Glomerular endothelial cell (primary cell): ENCODE data around the gene FAM107A. TPM values are rescaled to one million over a fixed set of nuclear protein-coding genes. Genes with fewer than 3 reads are reported as not detected.

Experiments
- DNase-seq: peaks from one replicate; pipeline ENCODE4 v3.0.0-alpha.2; 2011; ENCODE audit warnings: low read depth, low spot score; ENCODE audit errors: extremely low read depth
- total RNA-seq: library from RNA; depleted of rRNA; stranded (reverse); fragments of >200 nt; gene quantifications from 2 replicates; pipeline ENCODE4 v1.2.3, GENCODE V29; 2015

The FAM107A gene
- total RNA-seq, 1 donor from 2014 or later: 48.2 TPM

- no peak for DNase-seq
These were observed 56.5 kb downstream of the FAM107A start for GRCh38 chr3:58520403-58521335.

DNA sequence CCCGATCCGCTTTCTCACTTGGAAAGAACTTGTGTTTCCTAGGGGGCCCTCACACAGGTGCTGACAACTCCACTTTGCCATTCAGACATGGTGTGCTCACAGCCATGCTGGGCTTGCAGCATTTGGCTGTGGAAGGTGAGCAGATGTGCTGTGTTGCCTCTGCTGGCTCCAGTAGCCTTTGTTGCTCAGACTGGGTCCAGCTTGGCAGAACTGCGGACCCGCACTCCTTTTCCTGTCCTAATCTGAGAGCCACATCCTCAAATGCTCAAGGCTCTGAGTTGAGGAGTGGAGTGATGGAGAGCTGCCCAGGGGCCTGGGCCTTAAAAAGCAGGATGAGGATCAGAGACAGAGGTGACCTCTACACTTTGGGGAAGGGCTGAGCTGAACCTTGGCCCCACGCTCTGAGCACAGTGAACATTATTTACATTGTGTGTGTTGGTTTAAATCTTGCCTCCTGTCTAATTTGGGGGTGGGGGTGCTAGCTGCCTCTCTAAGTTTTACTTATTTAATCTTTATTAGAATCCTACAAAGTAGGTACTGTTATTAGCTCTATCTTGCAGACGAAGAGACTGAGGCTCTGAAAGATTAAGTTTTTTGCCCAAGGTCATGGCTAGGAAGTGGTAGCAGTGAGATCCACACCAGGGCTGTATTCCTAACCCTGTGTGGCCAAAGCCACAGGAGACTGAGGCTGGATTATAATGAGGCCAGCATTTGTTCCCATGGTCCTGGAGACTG is 57.4 kb downstream of the FAM107A start:
- DNase-seq: no peak

- DNase-seq: no peak
These were observed 58.9 kb downstream of the FAM107A start for GRCh38 chr3:58518291-58518789.

DNA sequence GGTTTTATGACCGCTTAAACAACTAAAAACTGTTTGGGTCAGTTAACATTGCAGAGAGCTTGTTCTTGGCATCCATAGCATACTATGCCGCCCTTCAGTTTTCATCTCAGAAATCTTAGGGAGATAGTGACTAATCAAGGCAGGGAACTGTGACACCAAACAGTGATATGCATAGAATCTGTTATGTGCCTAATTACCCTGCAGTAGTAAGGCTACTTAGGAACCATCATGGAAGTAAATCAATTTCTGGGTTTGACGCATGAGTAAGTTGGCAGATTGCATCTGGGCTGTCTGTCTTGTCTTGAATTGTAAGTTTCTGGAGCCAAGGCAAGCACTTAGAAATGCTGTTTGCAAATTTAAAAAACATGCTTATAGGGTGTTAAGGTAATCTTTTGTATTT is 62.8 kb downstream of the FAM107A start:
- DNase-seq: no peak

Other genes with a start within 250 kb of the FAM107A start
- 20.8 and 21.9 TPM in 2 replicates for gene PXK, start 244.5 kb downstream of the FAM107A start, total RNA-seq
- 59.5 and 60.0 TPM in 2 replicates for gene PDHB, start 143.6 kb downstream of the FAM107A start, total RNA-seq
- 5.8 and 7.1 TPM in 2 replicates for gene KCTD6, start 85.3 kb downstream of the FAM107A start, total RNA-seq
- gene ACOX2, start 40.2 kb downstream of the FAM107A start, total RNA-seq: 0.10 and 4.7 TPM in 2 replicates
- 0.18 and 1.4 TPM in 2 replicates for gene FAM3D, start 89.4 kb upstream of the FAM107A start, total RNA-seq